ENCODE results near the gene PMF1.

Gene PMF1

DNA sequence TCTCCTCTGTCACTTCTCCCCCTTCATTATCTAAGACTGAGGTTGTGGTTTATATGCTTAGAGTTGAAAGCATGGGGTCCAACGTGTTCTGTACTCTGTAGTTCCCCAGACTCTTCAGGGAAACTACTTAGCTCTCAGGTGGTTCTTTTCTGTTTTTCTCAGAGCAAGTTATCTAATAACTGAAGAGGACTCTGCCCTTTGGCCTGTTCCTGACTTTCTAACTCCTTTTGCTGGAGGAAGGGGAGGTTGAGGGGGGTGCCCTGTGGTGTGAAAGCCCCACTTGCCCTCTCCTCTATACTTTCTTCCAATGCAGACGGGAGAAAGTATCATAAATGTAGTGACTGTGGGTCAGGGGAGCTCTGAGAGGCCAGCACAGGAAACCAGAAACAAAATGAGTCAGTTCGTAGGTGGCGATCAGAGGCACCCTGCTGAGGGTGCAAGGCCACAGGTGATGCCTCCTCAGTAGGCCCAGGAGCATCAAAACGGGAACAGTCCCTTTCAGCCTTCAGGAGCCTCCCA, 13.9 kb upstream of the PMF1 start:
- TF ChIP-seq BACH2 (CRISPR knock-in tag; IDR thresholded peaks at IDR 0.05; ENCODE audit: borderline replicate concordance) = no peak
- TF ChIP-seq ZFP30 (CRISPR knock-in tag; IDR thresholded peaks at IDR 0.05) = no peak
- TF ChIP-seq PPARA (CRISPR knock-in tag; IDR thresholded peaks at IDR 0.05; ENCODE audit: borderline replicate concordance) = no peak
- TF ChIP-seq ISL1 (CRISPR knock-in tag; IDR thresholded peaks at IDR 0.05) = no peak
- no peak for TF ChIP-seq ZNF70 (CRISPR knock-in tag; IDR thresholded peaks at IDR 0.05)
- TF ChIP-seq, protein P1, sequence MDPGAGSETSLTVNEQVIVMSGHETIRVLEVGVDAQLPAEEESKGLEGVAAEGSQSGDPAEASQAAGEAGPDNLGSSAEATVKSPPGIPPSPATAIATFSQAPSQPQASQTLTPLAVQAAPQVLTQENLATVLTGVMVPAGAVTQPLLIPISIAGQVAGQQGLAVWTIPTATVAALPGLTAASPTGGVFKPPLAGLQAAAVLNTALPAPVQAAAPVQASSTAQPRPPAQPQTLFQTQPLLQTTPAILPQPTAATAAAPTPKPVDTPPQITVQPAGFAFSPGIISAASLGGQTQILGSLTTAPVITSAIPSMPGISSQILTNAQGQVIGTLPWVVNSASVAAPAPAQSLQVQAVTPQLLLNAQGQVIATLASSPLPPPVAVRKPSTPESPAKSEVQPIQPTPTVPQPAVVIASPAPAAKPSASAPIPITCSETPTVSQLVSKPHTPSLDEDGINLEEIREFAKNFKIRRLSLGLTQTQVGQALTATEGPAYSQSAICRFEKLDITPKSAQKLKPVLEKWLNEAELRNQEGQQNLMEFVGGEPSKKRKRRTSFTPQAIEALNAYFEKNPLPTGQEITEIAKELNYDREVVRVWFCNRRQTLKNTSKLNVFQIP (CRISPR knock-in tag; IDR thresholded peaks at IDR 0.05; ENCODE audit: borderline replicate concordance, low read depth) = no peak
- TF ChIP-seq, protein P2, sequence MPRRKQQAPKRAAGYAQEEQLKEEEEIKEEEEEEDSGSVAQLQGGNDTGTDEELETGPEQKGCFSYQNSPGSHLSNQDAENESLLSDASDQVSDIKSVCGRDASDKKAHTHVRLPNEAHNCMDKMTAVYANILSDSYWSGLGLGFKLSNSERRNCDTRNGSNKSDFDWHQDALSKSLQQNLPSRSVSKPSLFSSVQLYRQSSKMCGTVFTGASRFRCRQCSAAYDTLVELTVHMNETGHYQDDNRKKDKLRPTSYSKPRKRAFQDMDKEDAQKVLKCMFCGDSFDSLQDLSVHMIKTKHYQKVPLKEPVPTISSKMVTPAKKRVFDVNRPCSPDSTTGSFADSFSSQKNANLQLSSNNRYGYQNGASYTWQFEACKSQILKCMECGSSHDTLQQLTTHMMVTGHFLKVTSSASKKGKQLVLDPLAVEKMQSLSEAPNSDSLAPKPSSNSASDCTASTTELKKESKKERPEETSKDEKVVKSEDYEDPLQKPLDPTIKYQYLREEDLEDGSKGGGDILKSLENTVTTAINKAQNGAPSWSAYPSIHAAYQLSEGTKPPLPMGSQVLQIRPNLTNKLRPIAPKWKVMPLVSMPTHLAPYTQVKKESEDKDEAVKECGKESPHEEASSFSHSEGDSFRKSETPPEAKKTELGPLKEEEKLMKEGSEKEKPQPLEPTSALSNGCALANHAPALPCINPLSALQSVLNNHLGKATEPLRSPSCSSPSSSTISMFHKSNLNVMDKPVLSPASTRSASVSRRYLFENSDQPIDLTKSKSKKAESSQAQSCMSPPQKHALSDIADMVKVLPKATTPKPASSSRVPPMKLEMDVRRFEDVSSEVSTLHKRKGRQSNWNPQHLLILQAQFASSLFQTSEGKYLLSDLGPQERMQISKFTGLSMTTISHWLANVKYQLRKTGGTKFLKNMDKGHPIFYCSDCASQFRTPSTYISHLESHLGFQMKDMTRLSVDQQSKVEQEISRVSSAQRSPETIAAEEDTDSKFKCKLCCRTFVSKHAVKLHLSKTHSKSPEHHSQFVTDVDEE (CRISPR knock-in tag; IDR thresholded peaks at IDR 0.05) = no peak
- TF ChIP-seq, protein P3, sequence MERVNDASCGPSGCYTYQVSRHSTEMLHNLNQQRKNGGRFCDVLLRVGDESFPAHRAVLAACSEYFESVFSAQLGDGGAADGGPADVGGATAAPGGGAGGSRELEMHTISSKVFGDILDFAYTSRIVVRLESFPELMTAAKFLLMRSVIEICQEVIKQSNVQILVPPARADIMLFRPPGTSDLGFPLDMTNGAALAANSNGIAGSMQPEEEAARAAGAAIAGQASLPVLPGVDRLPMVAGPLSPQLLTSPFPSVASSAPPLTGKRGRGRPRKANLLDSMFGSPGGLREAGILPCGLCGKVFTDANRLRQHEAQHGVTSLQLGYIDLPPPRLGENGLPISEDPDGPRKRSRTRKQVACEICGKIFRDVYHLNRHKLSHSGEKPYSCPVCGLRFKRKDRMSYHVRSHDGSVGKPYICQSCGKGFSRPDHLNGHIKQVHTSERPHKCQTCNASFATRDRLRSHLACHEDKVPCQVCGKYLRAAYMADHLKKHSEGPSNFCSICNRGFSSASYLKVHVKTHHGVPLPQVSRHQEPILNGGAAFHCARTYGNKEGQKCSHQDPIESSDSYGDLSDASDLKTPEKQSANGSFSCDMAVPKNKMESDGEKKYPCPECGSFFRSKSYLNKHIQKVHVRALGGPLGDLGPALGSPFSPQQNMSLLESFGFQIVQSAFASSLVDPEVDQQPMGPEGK (CRISPR knock-in tag; IDR thresholded peaks at IDR 0.05; ENCODE audit: borderline replicate concordance) = no peak
- TF ChIP-seq, protein P4, sequence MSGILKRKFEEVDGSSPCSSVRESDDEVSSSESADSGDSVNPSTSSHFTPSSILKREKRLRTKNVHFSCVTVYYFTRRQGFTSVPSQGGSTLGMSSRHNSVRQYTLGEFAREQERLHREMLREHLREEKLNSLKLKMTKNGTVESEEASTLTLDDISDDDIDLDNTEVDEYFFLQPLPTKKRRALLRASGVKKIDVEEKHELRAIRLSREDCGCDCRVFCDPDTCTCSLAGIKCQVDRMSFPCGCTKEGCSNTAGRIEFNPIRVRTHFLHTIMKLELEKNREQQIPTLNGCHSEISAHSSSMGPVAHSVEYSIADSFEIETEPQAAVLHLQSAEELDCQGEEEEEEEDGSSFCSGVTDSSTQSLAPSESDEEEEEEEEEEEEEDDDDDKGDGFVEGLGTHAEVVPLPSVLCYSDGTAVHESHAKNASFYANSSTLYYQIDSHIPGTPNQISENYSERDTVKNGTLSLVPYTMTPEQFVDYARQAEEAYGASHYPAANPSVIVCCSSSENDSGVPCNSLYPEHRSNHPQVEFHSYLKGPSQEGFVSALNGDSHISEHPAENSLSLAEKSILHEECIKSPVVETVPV (CRISPR knock-in tag; IDR thresholded peaks at IDR 0.05) = no peak
- TF ChIP-seq, protein P5, sequence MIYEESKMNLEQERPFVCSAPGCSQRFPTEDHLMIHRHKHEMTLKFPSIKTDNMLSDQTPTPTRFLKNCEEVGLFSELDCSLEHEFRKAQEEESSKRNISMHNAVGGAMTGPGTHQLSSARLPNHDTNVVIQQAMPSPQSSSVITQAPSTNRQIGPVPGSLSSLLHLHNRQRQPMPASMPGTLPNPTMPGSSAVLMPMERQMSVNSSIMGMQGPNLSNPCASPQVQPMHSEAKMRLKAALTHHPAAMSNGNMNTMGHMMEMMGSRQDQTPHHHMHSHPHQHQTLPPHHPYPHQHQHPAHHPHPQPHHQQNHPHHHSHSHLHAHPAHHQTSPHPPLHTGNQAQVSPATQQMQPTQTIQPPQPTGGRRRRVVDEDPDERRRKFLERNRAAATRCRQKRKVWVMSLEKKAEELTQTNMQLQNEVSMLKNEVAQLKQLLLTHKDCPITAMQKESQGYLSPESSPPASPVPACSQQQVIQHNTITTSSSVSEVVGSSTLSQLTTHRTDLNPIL (CRISPR knock-in tag; IDR thresholded peaks at IDR 0.05; ENCODE audit: low read depth) = no peak
- TF ChIP-seq ZNF565 (CRISPR knock-in tag; conservative IDR thresholded peaks at IDR 0.05; ENCODE audit: low read depth) = no peak
- TF ChIP-seq ARNTL (CRISPR knock-in tag; IDR thresholded peaks at IDR 0.05; ENCODE audit: borderline replicate concordance, low read depth) = no peak
- ATAC-seq = no peak

DNA sequence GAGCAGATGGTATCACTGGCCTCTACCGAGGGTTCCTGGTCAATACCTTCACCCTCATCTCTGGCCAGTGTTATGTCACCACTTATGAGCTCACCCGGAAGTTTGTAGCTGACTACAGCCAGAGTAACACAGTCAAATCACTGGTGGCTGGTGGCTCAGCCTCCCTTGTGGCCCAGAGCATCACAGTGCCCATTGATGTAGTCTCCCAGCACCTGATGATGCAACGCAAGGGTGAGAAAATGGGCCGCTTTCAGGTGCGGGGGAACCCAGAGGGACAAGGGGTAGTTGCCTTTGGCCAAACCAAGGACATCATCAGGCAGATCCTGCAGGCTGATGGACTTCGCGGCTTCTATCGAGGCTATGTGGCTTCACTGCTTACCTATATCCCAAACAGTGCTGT, 12.8 kb upstream of the PMF1 start:
- TF ChIP-seq, protein P2 (CRISPR knock-in tag; IDR thresholded peaks at IDR 0.05) = no peak
- TF ChIP-seq ZC3H10 (CRISPR knock-in tag; IDR thresholded peaks at IDR 0.05) (no peak), CSDC2 (CRISPR knock-in tag; IDR thresholded peaks at IDR 0.05) (no peak), TOX (CRISPR knock-in tag; IDR thresholded peaks at IDR 0.05; ENCODE audit: borderline replicate concordance) (no peak), TCF4 (CRISPR knock-in tag; IDR thresholded peaks at IDR 0.05; ENCODE audit: borderline replicate concordance) (no peak), RARB (CRISPR knock-in tag; IDR thresholded peaks at IDR 0.05) (no peak), ZFP3 (CRISPR knock-in tag; IDR thresholded peaks at IDR 0.05) (no peak), BACH2 (CRISPR knock-in tag; IDR thresholded peaks at IDR 0.05; ENCODE audit: borderline replicate concordance) (no peak), ZNF565 (CRISPR knock-in tag; conservative IDR thresholded peaks at IDR 0.05; ENCODE audit: low read depth) (no peak), ZNF70 (CRISPR knock-in tag; IDR thresholded peaks at IDR 0.05) (no peak), ARNTL (CRISPR knock-in tag; IDR thresholded peaks at IDR 0.05; ENCODE audit: borderline replicate concordance, low read depth) (no peak), ESRRG (CRISPR knock-in tag; IDR thresholded peaks at IDR 0.05) (no peak), SNAI2 (CRISPR knock-in tag; IDR thresholded peaks at IDR 0.05) (no peak), ZFP30 (CRISPR knock-in tag; IDR thresholded peaks at IDR 0.05) (no peak), GLIS3 (CRISPR knock-in tag; IDR thresholded peaks at IDR 0.05) (no peak)
- TF ChIP-seq, protein P1 (CRISPR knock-in tag; IDR thresholded peaks at IDR 0.05; ENCODE audit: borderline replicate concordance, low read depth) = no peak
- TF ChIP-seq, protein P4 (CRISPR knock-in tag; IDR thresholded peaks at IDR 0.05) = no peak
- TF ChIP-seq, protein P5 (CRISPR knock-in tag; IDR thresholded peaks at IDR 0.05; ENCODE audit: low read depth) = no peak
- no peak for ATAC-seq

Data from SK-N-SH treated with all-trans-retinoic acid at 6 μM for 48 hours (cell line).